ENCODE results near the gene TNRC6C. TPM values are rescaled to one million over a fixed set of nuclear protein-coding genes. Genes with fewer than 3 reads are reported as not detected.

TNRC6C gene
- total and polyA plus RNA-seq, 4 donors, result 1.3 to 7.7 (median 2.9) TPM

GRCh38 chr17:78116411-78116810 lies 157.9 kb downstream of the TNRC6C start:
- 97% methylated on average over 9 of the region's 9 CpGs for WGBS
- Histone ChIP-seq H3K27me3 (ENCODE audit: control insufficient read depth in 4 of 4, insufficient read depth in 4 of 4, low read length in 3 of 4) (no peaks in the 10 kb centered on the region), H3K4me1 (ENCODE audit: control insufficient read depth in 4 of 4, insufficient read depth in 4 of 4, low read length in 3 of 4) (peaks cover 0 to 9% (median 4%) of the 10 kb centered on the region in 4 donors), H3K27ac (ENCODE audit: low read depth in 1 of 2, low read length in 2 of 2) (no peak overlapping the region), H3K9me3 (ENCODE audit: control insufficient read depth in 4 of 4, low read length in 3 of 4) (no peaks in the 10 kb centered on the region), H3K36me3 (ENCODE audit: control insufficient read depth in 4 of 4, insufficient read depth in 3 of 4, low read depth in 1 of 4, low read length in 3 of 4) (no peaks in the 10 kb centered on the region), H3K4me3 (ENCODE audit: low read depth in 1 of 3, low read length in 3 of 3) (no peak overlapping the region), H3K9ac (ENCODE audit: low read depth in 1 of 2, low read length in 2 of 2) (no peak overlapping the region)
- no peak for DNase-seq (ENCODE audit: low spot score)
- no peak for TF ChIP-seq JUND (IDR thresholded peaks at IDR 0.05)
- no peak for TF ChIP-seq RAD21 (IDR thresholded peaks at IDR 0.05)
- TF ChIP-seq ZBTB33 (IDR thresholded peaks at IDR 0.05), result no peak
- no peak for TF ChIP-seq TAF1 (conservative IDR thresholded peaks at IDR 0.05)
- TF ChIP-seq, protein P1, sequence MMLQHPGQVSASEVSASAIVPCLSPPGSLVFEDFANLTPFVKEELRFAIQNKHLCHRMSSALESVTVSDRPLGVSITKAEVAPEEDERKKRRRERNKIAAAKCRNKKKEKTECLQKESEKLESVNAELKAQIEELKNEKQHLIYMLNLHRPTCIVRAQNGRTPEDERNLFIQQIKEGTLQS (IDR thresholded peaks at IDR 0.05), result no peak
- no peak for TF ChIP-seq RXRA (IDR thresholded peaks at IDR 0.05)
- TF ChIP-seq, protein P2, sequence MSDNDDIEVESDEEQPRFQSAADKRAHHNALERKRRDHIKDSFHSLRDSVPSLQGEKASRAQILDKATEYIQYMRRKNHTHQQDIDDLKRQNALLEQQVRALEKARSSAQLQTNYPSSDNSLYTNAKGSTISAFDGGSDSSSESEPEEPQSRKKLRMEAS (IDR thresholded peaks at IDR 0.05), result no peak
- TF ChIP-seq EGR1 (IDR thresholded peaks at IDR 0.05; ENCODE audit: low read depth in 2 of 2), result no peak
- TF ChIP-seq YY1 (IDR thresholded peaks at IDR 0.05), result no peak
- TF ChIP-seq HNF4A (conservative IDR thresholded peaks at IDR 0.05), result no peak
- TF ChIP-seq, protein P3, sequence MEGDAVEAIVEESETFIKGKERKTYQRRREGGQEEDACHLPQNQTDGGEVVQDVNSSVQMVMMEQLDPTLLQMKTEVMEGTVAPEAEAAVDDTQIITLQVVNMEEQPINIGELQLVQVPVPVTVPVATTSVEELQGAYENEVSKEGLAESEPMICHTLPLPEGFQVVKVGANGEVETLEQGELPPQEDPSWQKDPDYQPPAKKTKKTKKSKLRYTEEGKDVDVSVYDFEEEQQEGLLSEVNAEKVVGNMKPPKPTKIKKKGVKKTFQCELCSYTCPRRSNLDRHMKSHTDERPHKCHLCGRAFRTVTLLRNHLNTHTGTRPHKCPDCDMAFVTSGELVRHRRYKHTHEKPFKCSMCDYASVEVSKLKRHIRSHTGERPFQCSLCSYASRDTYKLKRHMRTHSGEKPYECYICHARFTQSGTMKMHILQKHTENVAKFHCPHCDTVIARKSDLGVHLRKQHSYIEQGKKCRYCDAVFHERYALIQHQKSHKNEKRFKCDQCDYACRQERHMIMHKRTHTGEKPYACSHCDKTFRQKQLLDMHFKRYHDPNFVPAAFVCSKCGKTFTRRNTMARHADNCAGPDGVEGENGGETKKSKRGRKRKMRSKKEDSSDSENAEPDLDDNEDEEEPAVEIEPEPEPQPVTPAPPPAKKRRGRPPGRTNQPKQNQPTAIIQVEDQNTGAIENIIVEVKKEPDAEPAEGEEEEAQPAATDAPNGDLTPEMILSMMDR (IDR thresholded peaks at IDR 0.05; ENCODE audit: low read depth, low read length, missing input control), result no peak
- no peak for TF ChIP-seq REST (IDR thresholded peaks at IDR 0.05)
- no peak for TF ChIP-seq FOXA2 (IDR thresholded peaks at IDR 0.05)
- TF ChIP-seq FOXA1 (IDR thresholded peaks at IDR 0.05), result no peak
